Measurements from ENCODE around the gene TDRKH.
A peak's percentile ranks its signal among the peaks of the same experiment; 100 is the strongest.

TDRKH gene

GRCh38 chr1:151822404-151822803, 32.1 kb upstream of the TDRKH start:
- DNase-seq = peak; percentile 40

GRCh38 chr1:151820940-151821339, 30.6 kb upstream of the TDRKH start:
- no peak for DNase-seq

GRCh38 chr1:151819976-151820623, 29.8 kb upstream of the TDRKH start:
- DNase-seq = no peak

- no peak for DNase-seq
Measured at GRCh38 chr1:151819227-151819835, 29.0 kb upstream of the TDRKH start.

GRCh38 chr1:151817353-151817730, 27.0 kb upstream of the TDRKH start:
- DNase-seq = no peak

GRCh38 chr1:151816548-151817352, 26.4 kb upstream of the TDRKH start:
- no peak for DNase-seq

- DNase-seq = no peak
Measured at GRCh38 chr1:151815716-151816327, 25.5 kb upstream of the TDRKH start.

- DNase-seq = no peak
Measured at GRCh38 chr1:151814971-151815545, 24.8 kb upstream of the TDRKH start.

- no peak for DNase-seq
Measured at GRCh38 chr1:151814426-151814825, 24.1 kb upstream of the TDRKH start.

GRCh38 chr1:151813271-151813977, 23.1 kb upstream of the TDRKH start:
- no peak for DNase-seq

GRCh38 chr1:151811181-151811580, 20.9 kb upstream of the TDRKH start:
- no peak for DNase-seq

GRCh38 chr1:151809985-151810556, 19.8 kb upstream of the TDRKH start:
- no peak for DNase-seq

GRCh38 chr1:151809290-151809984, 19.1 kb upstream of the TDRKH start:
- no peak for DNase-seq

- no peak for DNase-seq
Measured at GRCh38 chr1:151807766-151808165, 17.5 kb upstream of the TDRKH start.

GRCh38 chr1:151807131-151807530, 16.8 kb upstream of the TDRKH start:
- no peak for DNase-seq

- DNase-seq = no peak
Measured at GRCh38 chr1:151806170-151806569, 15.9 kb upstream of the TDRKH start.

- no peak for DNase-seq
Measured at GRCh38 chr1:151805066-151805820, 14.9 kb upstream of the TDRKH start, which contains the start of gene LINGO4. Gene LINGO4, minus strand, starts transcription at chr1:151805419. Its CDS starts 2,715 bp downstream, at chr1:151802704.

GRCh38 chr1:151803915-151804314, 13.6 kb upstream of the TDRKH start:
- DNase-seq = no peak

- no peak for DNase-seq
Measured at GRCh38 chr1:151803164-151803563, 12.9 kb upstream of the TDRKH start.

- no peak for DNase-seq
Measured at GRCh38 chr1:151802372-151802771, 12.1 kb upstream of the TDRKH start.

GRCh38 chr1:151801846-151802245, 11.5 kb upstream of the TDRKH start:
- no peak for DNase-seq

Measured in activated T-cell treated with anti-CD3 and anti-CD28 coated beads for 4 hours (primary cell).